Measurements from ENCODE around the gene ANO10.
"Not testable (repeated sequence)": the region's sequence is repeated elsewhere in the genome, so short reads cannot be mapped to it uniquely, and the experiment has no call there.

ANO10 gene

DNA sequence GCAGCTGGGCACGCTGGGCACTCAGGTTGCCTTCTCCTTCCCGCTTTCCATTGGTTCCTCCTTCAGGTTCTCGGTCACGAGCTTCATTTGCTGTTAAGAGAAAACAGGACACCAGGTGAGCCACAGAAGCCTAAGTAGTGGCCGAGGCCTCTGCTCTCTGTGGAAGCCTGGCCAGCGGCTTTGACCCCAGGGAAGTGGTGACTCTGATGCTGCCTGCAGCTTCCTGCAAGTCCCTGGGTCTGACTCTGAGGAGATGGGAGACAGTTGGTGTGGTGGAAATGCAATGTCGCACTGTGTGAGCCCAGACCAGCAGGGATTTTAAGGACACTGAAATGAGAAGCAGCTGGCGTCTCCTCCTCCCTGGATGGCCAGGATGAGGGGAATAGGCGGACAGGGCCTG, 254.9 kb downstream of the ANO10 start:
- no peak for DNase-seq

- no peak for DNase-seq
These were observed 255.3 kb downstream of the ANO10 start for GRCh38 chr3:43366481-43366880.

DNA sequence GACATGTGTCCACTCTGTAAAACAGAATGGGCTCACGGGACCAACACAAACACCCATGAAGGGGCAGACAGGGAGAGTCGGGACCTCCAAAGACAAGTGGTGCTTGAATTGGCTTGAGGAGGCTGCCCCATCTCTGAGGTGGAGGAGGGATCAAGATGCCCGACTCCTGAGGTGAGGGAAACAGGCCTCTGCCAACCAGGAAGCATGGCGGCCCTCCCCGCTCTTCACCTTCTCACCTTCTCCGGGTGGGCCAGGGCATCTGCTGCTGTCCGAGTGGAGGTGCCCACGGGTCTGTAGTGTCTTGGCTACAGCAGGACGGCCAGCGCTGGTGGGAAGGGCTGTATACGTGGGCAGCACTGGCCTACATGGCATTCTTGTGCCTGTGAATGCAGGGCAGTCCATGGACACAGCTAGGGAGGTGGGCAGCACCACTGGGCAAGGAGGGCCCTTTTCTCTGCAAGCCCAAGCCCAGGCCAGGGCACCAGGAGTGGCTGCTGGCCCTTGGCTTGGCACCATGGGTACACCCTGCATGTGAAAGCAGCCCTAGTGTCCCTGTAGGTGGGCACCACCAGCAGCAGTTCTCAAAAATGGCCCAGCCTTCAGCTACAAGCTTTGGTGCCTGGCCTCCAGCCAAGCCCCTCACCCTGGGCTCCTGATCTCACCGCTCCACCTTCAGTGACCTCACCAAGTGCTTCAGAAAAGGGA, 256.1 kb downstream of the ANO10 start:
- DNase-seq = no peak

- no peak for DNase-seq
These were observed 256.9 kb downstream of the ANO10 start for GRCh38 chr3:43364926-43365325.

- no peak for DNase-seq
These were observed 257.3 kb downstream of the ANO10 start for GRCh38 chr3:43364494-43364893.

- no peak for DNase-seq
These were observed 258.1 kb downstream of the ANO10 start for GRCh38 chr3:43363621-43364266.

DNA sequence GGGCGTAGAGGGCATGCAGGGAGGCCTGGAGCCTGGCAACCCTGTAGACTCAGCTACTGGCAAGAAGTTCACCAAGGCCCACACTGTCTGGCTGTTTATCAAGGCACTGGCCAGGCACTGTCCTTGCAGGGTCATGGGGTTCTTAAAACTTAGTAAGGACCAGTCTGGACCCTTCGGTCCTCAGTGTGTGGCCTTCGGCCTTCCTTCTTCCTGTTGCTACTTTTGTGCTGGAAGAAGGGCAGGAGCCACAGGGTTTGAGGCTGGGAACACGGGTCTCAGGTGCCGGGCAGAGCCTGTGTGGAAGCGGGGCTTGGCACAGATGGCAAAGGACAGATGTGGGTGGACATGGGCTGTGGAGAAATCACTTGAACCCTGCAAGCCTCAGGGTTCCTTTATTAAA, 258.9 kb downstream of the ANO10 start:
- DNase-seq = no peak

- no peak for DNase-seq
These were observed 259.6 kb downstream of the ANO10 start for GRCh38 chr3:43362183-43362582.

GRCh38 chr3:43361077-43361476, 260.7 kb downstream of the ANO10 start:
- no peak for DNase-seq

GRCh38 chr3:43356033-43356432, 265.8 kb downstream of the ANO10 start:
- not testable (repeated sequence) for DNase-seq

GRCh38 chr3:43353923-43354670, 267.7 kb downstream of the ANO10 start:
- no peak for DNase-seq

DNA sequence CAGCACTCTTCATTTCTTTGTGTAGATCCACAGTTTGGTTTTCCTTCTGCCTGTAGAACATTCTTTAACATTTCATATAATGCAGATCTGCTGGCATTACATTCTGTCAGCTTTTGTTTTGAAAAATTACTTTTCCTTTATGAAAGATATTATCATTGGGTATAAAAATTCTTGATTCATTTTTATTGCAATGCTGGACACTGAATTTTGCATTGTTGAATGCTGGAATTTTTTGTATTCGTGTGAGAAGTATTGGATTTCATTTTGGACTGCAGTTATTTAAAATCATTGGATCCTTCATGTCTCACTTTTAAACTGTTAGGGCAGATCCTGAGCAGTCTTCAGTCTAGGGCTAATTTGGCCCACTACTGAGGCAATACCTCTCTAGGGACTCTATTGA, 268.4 kb downstream of the ANO10 start:
- no peak for DNase-seq

- DNase-seq = no peak
These were observed 272.1 kb downstream of the ANO10 start for GRCh38 chr3:43349716-43350115.

DNA sequence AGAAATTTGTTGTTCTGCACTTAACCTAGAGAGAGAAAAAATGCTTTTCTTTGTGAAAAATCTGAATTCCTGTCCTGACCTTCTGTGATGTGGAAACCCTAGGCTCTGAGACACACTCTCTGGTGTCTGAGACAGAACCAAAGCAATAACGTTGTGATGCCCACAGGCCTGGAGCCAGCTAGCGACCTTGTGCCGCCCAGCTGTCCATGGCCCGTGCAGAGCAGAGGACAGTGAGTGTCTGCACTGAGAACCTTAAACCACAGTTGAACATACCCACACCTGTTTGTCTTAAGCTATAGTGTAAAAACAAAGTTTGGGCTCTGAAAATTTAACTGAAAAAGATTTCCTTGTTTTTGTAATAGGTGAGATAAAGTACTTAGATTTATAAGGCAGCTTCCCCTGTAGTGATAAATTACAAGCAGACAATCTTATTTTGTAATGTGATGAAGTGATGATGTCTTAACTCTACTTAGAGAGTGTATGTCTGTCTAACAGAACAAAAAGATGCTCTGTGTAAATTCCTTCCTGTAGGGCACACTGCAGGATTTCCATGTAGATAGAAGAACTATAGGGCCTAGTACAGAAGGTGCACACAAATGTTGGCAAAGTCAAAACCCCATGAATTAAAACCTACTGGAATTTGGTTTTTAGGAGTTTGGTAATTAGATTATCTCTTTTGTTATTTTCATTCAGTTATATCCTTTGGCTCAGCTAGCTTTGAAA, 272.8 kb downstream of the ANO10 start:
- DNase-seq = no peak

DNA sequence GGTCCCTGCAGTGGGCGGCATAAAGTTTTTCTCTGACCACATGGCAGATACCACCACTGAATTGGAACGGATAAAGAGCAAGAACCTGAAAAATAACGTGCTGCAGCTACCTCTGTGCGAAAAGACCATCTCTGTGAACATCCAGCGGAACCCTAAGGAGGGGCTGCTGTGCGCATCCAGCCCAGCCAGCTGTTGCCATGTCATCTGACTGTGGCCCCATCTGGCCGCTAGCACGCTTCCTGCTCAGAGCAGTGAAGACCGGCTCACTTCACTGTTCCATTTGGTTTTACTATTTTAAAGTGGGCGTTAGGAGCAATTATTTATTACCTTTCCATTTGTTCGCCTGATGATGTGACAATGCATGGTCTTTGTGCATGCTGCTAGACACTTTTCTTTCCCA, 273.5 kb downstream of the ANO10 start:
- no peak for DNase-seq

- no peak for DNase-seq
These were observed 274.0 kb downstream of the ANO10 start for GRCh38 chr3:43347774-43348173.

GRCh38 chr3:43346978-43347749, 274.6 kb downstream of the ANO10 start:
- DNase-seq = no peak

- no peak for DNase-seq
These were observed 275.9 kb downstream of the ANO10 start for GRCh38 chr3:43345877-43346276.

DNA sequence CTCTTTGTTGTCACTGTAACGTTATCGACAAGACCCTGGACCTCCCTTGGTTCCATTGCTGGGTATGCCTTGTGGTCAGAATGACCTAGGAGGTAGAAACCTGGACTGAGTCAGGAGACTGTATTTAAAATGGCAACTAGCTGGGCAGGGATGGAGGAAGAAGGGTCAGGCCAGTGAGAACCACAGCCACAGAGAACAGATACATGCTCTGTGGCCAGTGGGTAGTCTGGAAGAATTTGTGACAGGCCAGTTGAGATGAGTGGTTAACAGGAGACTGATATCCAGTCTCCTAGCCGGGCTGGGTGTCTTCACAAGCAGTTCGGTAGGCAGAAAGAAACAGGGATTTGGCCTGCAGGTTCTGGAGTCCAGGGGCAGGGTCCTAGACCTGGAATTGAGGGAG, 276.6 kb downstream of the ANO10 start:
- no peak for DNase-seq

GRCh38 chr3:43344520-43344919, 277.3 kb downstream of the ANO10 start:
- no peak for DNase-seq

DNA sequence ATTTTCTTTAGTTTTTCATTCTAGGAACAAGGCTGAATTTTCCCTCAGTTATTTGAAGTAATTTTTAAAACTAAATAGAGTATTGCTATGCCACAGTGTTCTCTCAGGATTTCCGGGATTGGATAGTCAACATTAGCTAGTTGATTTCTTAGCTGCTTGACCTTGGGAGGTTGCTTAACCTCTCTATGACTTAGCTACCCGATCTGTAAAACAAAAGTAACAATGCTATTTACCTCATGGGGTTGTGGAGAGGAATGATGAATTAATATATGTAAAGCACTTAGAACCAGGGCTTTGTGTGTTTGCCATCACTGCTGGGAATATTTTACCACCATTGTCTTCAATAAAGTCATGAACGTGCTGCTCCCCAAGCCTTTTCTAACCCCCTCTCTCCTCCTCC, 278.0 kb downstream of the ANO10 start:
- no peak for DNase-seq

- DNase-seq = no peak
These were observed 278.6 kb downstream of the ANO10 start for GRCh38 chr3:43343185-43343584.

- no peak for DNase-seq
These were observed 280.0 kb downstream of the ANO10 start for GRCh38 chr3:43341788-43342187.

All from activated CD4-positive, CD25-positive, alpha-beta regulatory T cell (primary cell).